HPDE6-E6E7 (cell line): ENCODE data around the gene B3GNT7.
"Not testable (repeated sequence)": the region's sequence is repeated elsewhere in the genome, so short reads cannot be mapped to it uniquely, and the experiment has no call there.

ENCODE experiments used
- DNase-seq: peaks from one replicate; pipeline ENCODE4 v3.0.0; 2011; ENCODE audit warnings: missing footprints; ENCODE audit errors: extremely low spot score

The B3GNT7 gene

DNA sequence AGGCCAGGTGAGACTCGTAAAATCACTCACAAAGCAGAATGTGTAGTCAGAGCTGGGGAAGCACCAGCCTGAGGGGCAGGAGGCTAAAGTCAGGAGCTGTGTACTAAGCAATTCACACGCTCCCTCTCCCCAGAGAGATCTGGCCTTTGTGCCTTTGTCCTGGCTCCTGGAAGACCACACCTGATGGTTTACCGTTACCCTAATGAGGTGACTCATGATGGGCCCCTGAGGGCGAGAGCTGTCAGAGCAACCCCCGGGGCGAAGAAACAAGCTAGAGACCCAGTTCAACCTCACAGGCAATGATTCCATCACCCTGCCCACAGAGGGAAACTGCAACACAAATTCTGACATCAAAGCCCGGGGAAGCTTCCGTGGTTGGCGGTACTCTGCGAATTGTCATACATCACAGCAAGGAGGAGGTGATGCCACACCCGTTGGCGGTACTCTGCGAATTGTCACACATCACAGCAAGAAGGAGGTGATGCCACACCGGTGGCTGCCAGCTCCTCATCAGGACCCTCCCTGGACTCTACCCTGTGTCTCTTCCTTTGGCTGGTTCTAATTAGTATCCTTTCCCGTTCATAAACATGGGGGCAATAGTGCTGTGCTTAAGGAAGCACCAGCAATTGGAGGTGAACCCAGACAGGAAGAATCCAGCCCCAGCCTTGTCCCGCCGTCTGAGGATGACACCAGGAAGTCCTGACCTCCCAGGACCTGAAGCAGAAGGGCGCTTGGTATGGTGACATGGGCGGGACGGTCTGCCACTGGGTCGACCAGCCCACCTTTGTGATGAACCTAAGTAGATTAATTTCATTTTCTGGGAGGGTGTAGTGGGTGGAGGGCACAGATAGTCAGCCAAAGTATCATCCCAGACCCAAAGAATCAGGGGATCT is 30.5 kb downstream of the B3GNT7 start:
- DNase-seq = no peak

DNA sequence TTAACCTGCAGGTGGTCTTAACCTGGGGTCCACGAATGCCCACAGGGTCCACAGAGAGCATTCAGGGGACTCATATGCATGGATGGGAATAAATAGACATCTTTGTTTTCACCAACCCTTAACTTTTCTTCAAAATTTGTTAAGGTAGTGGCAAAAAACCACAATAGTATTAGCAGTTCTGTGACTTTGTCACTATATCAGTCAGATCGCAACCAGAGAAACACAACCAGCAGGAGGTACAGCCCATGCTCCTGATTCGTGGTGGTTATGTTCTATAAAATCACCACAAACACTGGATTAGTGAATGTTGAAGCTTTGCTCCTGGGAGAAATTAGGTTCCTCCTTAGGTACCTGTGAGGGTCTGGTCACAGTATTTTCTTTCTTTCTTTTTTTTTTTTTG is 31.6 kb downstream of the B3GNT7 start:
- no peak for DNase-seq

DNA sequence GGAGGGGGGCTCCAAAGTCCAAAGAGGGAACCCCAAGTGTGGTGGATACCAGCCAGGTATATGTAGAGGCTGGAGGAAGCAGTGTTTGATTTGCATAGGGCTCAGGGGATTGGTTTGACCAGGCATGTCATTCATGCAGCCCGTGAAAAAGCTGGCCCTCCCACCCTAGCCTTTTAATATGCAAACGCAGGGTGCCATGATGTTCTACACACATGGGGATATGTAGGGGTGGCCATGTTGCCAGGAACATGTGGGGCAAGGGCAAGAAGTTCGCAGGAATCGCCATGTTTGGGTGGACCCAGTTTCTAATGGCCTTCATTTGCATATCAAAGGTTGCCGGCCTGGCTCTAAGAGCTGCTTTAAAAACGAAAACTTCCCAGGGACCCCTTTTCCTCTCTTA is 33.6 kb downstream of the B3GNT7 start:
- DNase-seq = no peak

DNA sequence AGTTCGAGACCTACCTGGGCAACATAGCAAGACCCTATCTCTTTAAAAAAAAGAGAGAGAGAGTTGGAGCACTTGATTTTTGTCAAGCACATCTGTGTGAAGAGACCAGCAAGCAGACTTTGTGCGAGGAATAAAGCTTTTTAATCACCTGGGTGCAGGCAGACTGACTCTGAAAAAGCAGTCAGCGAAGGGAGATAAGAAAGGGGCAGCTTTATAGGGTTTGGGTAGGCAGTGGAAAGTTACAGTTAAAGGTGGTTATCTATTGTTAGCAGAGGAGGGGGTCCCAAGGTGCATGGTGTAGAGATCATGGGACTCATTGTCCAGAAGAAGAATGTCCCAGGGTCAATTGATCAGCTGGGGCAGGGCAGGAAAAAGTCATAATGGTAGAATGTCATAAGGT is 34.4 kb downstream of the B3GNT7 start:
- DNase-seq = no peak

DNA sequence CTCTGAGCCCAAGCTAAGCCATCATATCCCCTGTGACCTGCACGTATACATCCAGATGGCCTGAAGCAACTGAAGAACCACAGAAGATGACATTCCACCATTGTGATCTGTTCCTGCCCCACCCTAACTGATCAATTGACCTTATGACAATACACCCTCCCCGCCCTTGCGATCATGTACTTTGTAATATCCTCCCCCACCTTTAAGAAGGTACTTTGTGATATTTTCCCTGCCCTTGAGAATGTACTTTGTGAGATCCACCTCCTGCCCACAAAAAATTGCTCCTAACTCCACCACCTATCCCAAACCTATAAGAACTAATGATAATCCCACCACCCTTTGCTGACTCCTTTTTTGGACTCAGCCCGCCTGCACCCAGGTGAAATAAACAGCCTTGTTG is 34.9 kb downstream of the B3GNT7 start:
- DNase-seq = not testable (repeated sequence)

DNA sequence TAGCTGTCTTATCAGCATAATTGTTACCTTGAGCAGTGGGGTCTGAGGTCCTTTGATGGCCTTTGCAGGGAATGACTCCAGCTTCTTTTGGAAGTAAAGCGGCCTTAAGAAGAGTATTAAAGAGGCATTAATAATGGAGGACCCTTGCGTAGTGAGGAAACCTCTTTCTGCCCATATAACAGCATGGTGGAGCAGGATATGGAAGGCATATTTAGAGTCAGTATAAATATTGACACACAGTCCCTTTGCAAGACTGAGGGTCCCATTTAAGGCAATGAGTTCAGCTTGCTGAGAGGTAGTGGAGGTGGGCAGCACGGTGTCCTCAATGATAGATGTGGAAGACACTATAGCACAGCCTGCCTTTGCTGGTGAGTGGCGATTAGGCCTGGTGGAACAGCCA is 36.1 kb downstream of the B3GNT7 start:
- no peak for DNase-seq

DNA sequence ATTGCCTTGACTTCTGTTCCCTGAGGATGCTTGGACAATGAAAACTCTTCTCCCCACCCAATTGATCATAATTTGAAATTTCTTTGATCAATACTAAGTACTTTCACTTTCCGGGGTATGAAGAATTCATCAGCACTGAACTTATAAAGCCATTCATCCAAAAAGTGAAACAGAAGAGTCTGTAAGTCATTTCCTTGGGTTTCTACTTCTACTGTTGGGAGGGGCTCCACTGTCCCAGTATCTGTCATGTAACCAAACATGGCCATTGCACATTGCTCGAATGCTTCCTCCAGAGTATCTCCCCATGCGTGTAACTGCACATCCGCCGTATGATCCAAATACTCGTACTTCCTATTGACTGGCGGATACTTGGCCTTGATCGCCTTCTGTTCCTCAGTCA is 38.5 kb downstream of the B3GNT7 start:
- no peak for DNase-seq

DNA sequence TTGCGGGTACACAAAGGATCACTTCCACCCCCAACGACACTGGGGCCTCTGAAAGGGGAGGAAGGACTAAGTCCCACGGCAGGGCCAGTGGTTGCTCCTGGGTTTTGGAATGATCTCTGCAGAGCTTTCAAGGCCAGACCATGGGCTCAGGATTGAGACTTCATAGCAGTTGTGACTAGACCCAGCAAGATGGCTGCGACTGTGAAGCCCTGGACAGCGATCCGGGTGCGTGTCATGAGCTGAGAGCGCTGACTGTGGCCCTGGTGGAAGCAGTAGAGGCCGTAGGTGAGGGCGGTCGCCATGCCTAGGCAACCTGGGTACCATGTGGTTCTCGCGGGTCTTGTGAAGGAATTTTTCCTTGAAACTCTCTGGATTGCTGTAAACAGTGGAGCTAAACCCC is 41.4 kb downstream of the B3GNT7 start:
- DNase-seq = no peak

DNA sequence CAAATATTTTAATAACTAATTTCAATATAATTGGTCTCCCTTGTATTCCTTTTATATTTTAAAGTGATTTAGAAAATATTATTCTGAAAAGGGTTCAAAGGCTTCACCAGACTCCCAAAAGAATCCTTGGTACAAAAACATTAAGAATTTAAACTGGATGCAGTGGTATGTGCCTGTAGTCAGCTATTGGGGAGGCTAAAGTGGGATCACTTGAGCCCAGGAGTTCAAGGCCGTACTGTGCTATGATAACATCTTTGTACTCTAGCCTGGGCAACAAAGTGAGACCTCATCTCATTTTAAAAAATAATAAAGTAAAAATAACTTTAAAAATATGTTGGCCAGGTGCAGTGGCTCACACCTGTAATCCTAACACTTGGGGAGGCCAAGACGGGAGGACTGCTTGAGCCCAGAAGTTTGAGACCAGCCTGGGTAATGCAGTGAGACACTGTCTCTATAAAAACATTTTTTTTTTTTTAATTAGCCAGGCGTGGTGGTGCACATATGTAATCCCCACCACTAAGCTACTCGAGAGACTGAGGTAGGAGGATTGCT is 54.1 kb downstream of the B3GNT7 start:
- DNase-seq = no peak

DNA sequence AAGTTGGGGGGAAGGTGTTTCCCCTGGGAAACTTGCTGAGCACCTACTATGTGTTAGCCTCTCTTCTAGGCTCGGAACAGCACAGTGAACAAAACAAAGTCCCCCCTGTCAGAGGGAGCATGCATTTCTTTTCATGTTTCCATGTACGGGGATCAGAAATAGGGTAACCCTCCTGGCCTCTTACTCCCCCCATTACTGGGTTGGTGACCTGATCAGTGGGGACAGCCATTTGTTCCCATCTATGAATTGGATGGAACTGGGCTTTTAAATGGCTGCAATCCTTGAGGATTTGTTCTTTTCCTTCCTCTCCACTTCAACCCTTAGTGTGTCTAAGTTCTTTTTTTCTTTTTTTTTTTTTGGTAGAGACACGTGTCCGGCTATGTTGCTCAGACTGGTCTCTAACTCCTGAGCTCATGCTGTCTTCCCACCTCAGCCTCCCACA is 55.1 kb downstream of the B3GNT7 start:
- DNase-seq = no peak
